ENCODE measurements around the gene XPO4.
"Not testable (repeated sequence)": the region's sequence is repeated elsewhere in the genome, so short reads cannot be mapped to it uniquely, and the experiment has no call there.

The XPO4 gene

GRCh38 chr13:20891034-20891433 lies 11.5 kb downstream of the XPO4 start:
- DNase-seq (ENCODE audit: low read depth) = no peak

- not testable (repeated sequence) for DNase-seq (ENCODE audit: low read depth)
Measured at GRCh38 chr13:20890540-20890939, 12.0 kb downstream of the XPO4 start.

- DNase-seq (ENCODE audit: low read depth) = no peak
Measured at GRCh38 chr13:20882206-20882605, 20.3 kb downstream of the XPO4 start.

GRCh38 chr13:20877902-20878301 lies 24.6 kb downstream of the XPO4 start:
- no peak for DNase-seq (ENCODE audit: low read depth)

- DNase-seq (ENCODE audit: low read depth) = not testable (repeated sequence)
Measured at GRCh38 chr13:20876802-20877201, 25.7 kb downstream of the XPO4 start.

- not testable (repeated sequence) for DNase-seq (ENCODE audit: low read depth)
Measured at GRCh38 chr13:20874439-20874838, 28.1 kb downstream of the XPO4 start.

GRCh38 chr13:20873348-20873747 lies 29.2 kb downstream of the XPO4 start:
- peak; percentile 13 for DNase-seq (ENCODE audit: low read depth)

- DNase-seq (ENCODE audit: low read depth) = no peak
Measured at GRCh38 chr13:20870829-20871228, 31.7 kb downstream of the XPO4 start.

GRCh38 chr13:20869540-20869939 lies 33.0 kb downstream of the XPO4 start:
- no peak for DNase-seq (ENCODE audit: low read depth)

- DNase-seq (ENCODE audit: low read depth) = no peak
Measured at GRCh38 chr13:20867408-20867807, 35.1 kb downstream of the XPO4 start.

GRCh38 chr13:20861666-20862065 lies 40.9 kb downstream of the XPO4 start:
- DNase-seq (ENCODE audit: low read depth) = not testable (repeated sequence)

- no peak for DNase-seq (ENCODE audit: low read depth)
Measured at GRCh38 chr13:20860844-20861243, 41.7 kb downstream of the XPO4 start.

- DNase-seq (ENCODE audit: low read depth) = no peak
Measured at GRCh38 chr13:20856650-20857049, 45.9 kb downstream of the XPO4 start.

GRCh38 chr13:20851844-20852402 lies 50.6 kb downstream of the XPO4 start:
- DNase-seq (ENCODE audit: low read depth) = no peak

GRCh38 chr13:20848944-20849343 lies 53.6 kb downstream of the XPO4 start:
- no peak for DNase-seq (ENCODE audit: low read depth)

- DNase-seq (ENCODE audit: low read depth) = no peak
Measured at GRCh38 chr13:20848203-20848602, 54.3 kb downstream of the XPO4 start.

- no peak for DNase-seq (ENCODE audit: low read depth)
Measured at GRCh38 chr13:20847296-20847695, 55.2 kb downstream of the XPO4 start.

GRCh38 chr13:20843166-20843565 lies 59.4 kb downstream of the XPO4 start:
- DNase-seq (ENCODE audit: low read depth) = no peak

GRCh38 chr13:20840568-20840967 lies 62.0 kb downstream of the XPO4 start:
- no peak for DNase-seq (ENCODE audit: low read depth)

GRCh38 chr13:20833900-20834679 lies 68.5 kb downstream of the XPO4 start:
- no peak for DNase-seq (ENCODE audit: low read depth)

GRCh38 chr13:20832861-20833260 lies 69.7 kb downstream of the XPO4 start:
- no peak for DNase-seq (ENCODE audit: low read depth)

GRCh38 chr13:20831933-20832332 lies 70.6 kb downstream of the XPO4 start:
- DNase-seq (ENCODE audit: low read depth) = no peak

GRCh38 chr13:20831254-20831653 lies 71.3 kb downstream of the XPO4 start:
- DNase-seq (ENCODE audit: low read depth) = no peak
